Keratinocyte (primary cell): ENCODE results near the gene NPLOC4.

Experiments used
- CTCF ChIP-seq, 3 experiments: IDR thresholded peaks in 1 of 3; conservative IDR thresholded peaks in 1 of 3; optimal IDR thresholded peaks in 1 of 3; 2 replicates in 2 of 3; 3 replicates in 1 of 3; pipeline versions ENCODE3 to v1.5.1; 2011; ENCODE audit warnings: low read length in 3 of 3, mild to moderate bottlenecking in 3 of 3, moderate library complexity in 2 of 3, control low read depth in 1 of 3, inconsistent platforms in 1 of 3; ENCODE audit not compliant: insufficient read depth in 2 of 3; ENCODE audit errors: extremely low read depth in 1 of 3
- EZH2 ChIP-seq: IDR thresholded peaks from one replicate; pipeline ENCODE4 v1.6.1; 2012; ENCODE audit warnings: inconsistent platforms, mild to moderate bottlenecking, low read length, moderate library complexity

GRCh38 chr17:81516439-81516838 is 120.5 kb downstream of the NPLOC4 start:
- no peak for TF ChIP-seq CTCF (optimal IDR thresholded peaks at IDR 0.05 in 1 of 3, IDR thresholded peaks at IDR 0.05 in 1 of 3, conservative IDR thresholded peaks at IDR 0.05 in 1 of 3; ENCODE audit: extremely low read depth in 1 of 3, insufficient read depth in 2 of 3, low read length in 3 of 3)
- TF ChIP-seq EZH2, result no peak
